ENCODE results near the gene ESRP2. TPM values are rescaled to one million over a fixed set of nuclear protein-coding genes. Genes with fewer than 3 reads are reported as not detected.

ESRP2 gene
- total and polyA plus RNA-seq, 8 donors = 20.1 to 45.5 (median 35.0) TPM

DNA sequence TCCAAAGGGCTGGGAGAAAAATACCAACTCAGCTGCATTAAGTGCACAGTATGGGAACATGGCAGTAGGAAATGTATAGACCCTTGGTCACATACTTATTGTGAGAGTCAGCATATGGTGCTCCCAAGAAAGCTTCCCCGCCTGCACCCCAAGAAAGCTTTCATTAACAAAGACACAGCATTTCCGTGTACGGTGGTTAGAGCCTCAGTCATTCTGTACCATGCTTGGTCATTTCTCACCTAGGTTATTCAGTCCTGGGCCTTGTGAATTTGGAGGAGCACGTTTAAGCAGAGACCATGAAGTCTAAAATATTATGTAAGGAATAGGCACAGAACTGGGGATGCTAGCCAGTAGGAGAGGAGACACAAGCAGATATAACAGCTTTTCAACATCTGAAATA lies 56.1 kb downstream of the ESRP2 start:
- Histone ChIP-seq H3K9me3 (no peaks in the 10 kb centered on the region), H3K36me3 (peaks cover 0 to 14% (median 0%) of the 10 kb centered on the region in 3 donors), H3K4me3 (no peak overlapping the region), H3K27ac (no peak overlapping the region), H3K4me1 (no peaks in the 10 kb centered on the region), H3K27me3 (no peaks in the 10 kb centered on the region)
- no peak for ATAC-seq
- no peak for DNase-seq
- FAIRE-seq = no peak
- TF ChIP-seq, protein P1, sequence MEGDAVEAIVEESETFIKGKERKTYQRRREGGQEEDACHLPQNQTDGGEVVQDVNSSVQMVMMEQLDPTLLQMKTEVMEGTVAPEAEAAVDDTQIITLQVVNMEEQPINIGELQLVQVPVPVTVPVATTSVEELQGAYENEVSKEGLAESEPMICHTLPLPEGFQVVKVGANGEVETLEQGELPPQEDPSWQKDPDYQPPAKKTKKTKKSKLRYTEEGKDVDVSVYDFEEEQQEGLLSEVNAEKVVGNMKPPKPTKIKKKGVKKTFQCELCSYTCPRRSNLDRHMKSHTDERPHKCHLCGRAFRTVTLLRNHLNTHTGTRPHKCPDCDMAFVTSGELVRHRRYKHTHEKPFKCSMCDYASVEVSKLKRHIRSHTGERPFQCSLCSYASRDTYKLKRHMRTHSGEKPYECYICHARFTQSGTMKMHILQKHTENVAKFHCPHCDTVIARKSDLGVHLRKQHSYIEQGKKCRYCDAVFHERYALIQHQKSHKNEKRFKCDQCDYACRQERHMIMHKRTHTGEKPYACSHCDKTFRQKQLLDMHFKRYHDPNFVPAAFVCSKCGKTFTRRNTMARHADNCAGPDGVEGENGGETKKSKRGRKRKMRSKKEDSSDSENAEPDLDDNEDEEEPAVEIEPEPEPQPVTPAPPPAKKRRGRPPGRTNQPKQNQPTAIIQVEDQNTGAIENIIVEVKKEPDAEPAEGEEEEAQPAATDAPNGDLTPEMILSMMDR (IDR thresholded peaks at IDR 0.05) = no peak
- intact Hi-C loops (cut with DNase I) = no loop called here
- 91% methylated on average over 4 of the region's 4 CpGs for WGBS, 2 donors

DNA sequence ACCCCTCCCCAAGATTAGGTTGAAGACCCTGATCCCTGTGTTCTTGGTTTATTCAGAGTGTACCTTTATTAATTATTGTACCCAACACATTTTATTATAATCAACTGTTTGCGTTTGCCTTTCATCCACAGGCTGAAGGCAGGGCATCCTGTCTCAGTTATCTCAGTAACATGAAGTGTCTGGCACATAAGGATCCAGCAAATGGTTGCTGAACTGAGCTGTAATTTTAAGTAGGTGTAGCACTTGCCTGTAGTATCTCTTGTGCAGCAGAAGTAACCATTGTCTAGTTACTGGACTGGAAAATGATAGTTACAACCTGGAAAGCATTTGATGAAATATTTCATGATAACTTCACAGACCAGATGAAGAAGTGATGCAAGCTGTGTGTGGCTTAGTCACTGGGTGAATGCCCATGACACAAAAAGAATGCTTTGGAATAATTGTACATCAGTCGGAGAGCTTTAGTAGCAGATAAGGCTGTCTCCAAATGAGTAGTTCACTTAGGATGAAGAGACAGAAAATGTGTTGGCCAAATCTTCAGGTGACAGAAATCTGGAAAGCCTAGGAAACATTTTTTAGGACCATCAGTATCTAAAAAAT lies 56.6 kb downstream of the ESRP2 start:
- no peak for FAIRE-seq
- intact Hi-C loops (cut with DNase I) = no loop called here

More for the DNA sequence above, 56.6 kb downstream of the ESRP2 start:
- ATAC-seq (no peak), DNase-seq (no peak)
- Histone ChIP-seq H3K9me3 (no peaks in the 10 kb centered on the region), H3K4me1 (no peaks in the 10 kb centered on the region), H3K36me3 (peaks cover 0 to 19% (median 0%) of the 10 kb centered on the region in 3 donors), H3K27ac (no peak overlapping the region), H3K4me3 (no peak overlapping the region), H3K27me3 (no peaks in the 10 kb centered on the region)
- TF ChIP-seq, protein P1 (IDR thresholded peaks at IDR 0.05) = no peak
- WGBS, 2 donors = 92 to 93% methylated on average over 2 of the region's 2 CpGs

Small RNA genes lying within 50 kb of the gene (microRNA-seq; reads per million reads assigned to microRNA genes)
- gene MIR6773 = 0 reads per million in 2 donors

Other genes with a start within 250 kb of the ESRP2 start
- gene DPEP2, start 236.6 kb downstream of the ESRP2 start, total RNA-seq = 1 to 10 TPM in 2 of 6 donors, under 1 TPM in 2, not detected in 2; 0.32 to 4.0 (median 0.92) TPM
- gene DPEP2, start 236.6 kb downstream of the ESRP2 start, polyA plus RNA-seq = 1 to 10 TPM; 1.0 to 1.1 TPM
- gene DPEP2NB, start 220.2 kb downstream of the ESRP2 start, total RNA-seq = not detected
- gene DPEP2NB, start 220.2 kb downstream of the ESRP2 start, polyA plus RNA-seq = not detected
- 1 to 10 TPM; 2.1 to 5.1 (median 4.0) TPM for gene DDX28, start 212.9 kb downstream of the ESRP2 start, total RNA-seq
- gene DDX28, start 212.9 kb downstream of the ESRP2 start, polyA plus RNA-seq = 1 to 10 TPM; 3.6 to 7.4 TPM
- gene DUS2, start 212.8 kb downstream of the ESRP2 start, total RNA-seq = 1 to 10 TPM; 2.7 to 5.6 (median 3.6) TPM
- gene DUS2, start 212.8 kb downstream of the ESRP2 start, polyA plus RNA-seq = 1 to 10 TPM; 6.1 to 6.2 TPM
- 10 to 100 TPM in 5 of 6 donors, 1 to 10 TPM in 1; 9.5 to 19.3 (median 13.5) TPM for gene NFATC3, start 150.8 kb downstream of the ESRP2 start, total RNA-seq
- 1 to 10 TPM; 3.8 to 4.5 TPM for gene NFATC3, start 150.8 kb downstream of the ESRP2 start, polyA plus RNA-seq
- 10 to 100 TPM in 1 of 6 donors, 1 to 10 TPM in 5; 3.5 to 14.1 (median 5.1) TPM for gene PLA2G15, start 9.2 kb upstream of the ESRP2 start, total RNA-seq
- 1 to 10 TPM; 6.1 to 8.4 TPM for gene PLA2G15, start 9.2 kb upstream of the ESRP2 start, polyA plus RNA-seq
- 1 to 10 TPM; 4.3 to 8.7 (median 6.0) TPM for gene SLC7A6, start 28.4 kb upstream of the ESRP2 start, total RNA-seq
- 1 to 10 TPM; 3.1 to 5.4 TPM for gene SLC7A6, start 28.4 kb upstream of the ESRP2 start, polyA plus RNA-seq
- gene SLC7A6OS, start 74.8 kb upstream of the ESRP2 start, total RNA-seq = 1 to 10 TPM; 6.4 to 8.1 (median 6.6) TPM
- 1 to 10 TPM; 5.2 to 5.8 TPM for gene SLC7A6OS, start 74.8 kb upstream of the ESRP2 start, polyA plus RNA-seq
- gene PRMT7, start 74.9 kb upstream of the ESRP2 start, total RNA-seq = 10 to 100 TPM; 11.6 to 22.6 (median 15.6) TPM
- 10 to 100 TPM; 43.9 to 47.9 TPM for gene PRMT7, start 74.9 kb upstream of the ESRP2 start, polyA plus RNA-seq
- 1 to 10 TPM in 5 of 6 donors, under 1 TPM in 1; 0.83 to 5.5 (median 1.9) TPM for gene SMPD3, start 212.4 kb upstream of the ESRP2 start, total RNA-seq
- gene SMPD3, start 212.4 kb upstream of the ESRP2 start, polyA plus RNA-seq = 1 to 10 TPM; 2.8 to 3.3 TPM

Data from pancreas (tissue), 10 donors.